GM23248 (cell line): ENCODE data around the gene SNRK.

Experiments
- EZH2 ChIP-seq: fragments of 200-600 bp; sonication (generic); IDR thresholded peaks from 2 replicates; pipeline ENCODE4 v1.6.1; 2018; ENCODE audit warnings: antibody characterized with exemption, mild to moderate bottlenecking; ENCODE audit not compliant: insufficient read depth, poor library complexity, severe bottlenecking
- EZH2phosphoT487 ChIP-seq: fragments of 200-600 bp; sonication (generic); IDR thresholded peaks from 2 replicates; pipeline ENCODE4 v1.6.1; 2018; ENCODE audit warnings: antibody characterized with exemption, moderate library complexity, mild to moderate bottlenecking, low read depth; ENCODE audit not compliant: insufficient read depth

DNA sequence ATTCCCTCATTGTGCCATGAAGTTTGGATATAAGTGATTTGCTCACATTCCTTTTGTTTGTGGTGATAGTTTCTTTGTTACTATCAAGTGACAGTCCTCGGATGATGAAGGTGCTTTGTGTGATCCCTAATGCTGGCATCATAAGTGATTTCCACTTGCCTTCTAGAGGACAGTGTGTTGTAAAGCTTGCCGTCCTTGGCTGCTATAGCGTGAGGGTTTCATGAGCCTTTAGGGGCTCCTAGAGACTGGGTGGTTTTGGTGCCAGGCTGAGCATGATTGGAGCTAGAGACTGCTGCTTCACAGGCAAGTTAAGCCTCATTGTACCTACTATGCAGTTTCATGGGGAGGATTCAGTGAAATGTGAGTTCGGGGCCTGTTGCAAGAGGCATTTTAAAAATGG lies 12.4 kb downstream of the SNRK start:
- TF ChIP-seq EZH2 (no peak), EZH2phosphoT487 (no peak)
